Measurements from ENCODE around the gene SLC13A2. TPM values are rescaled to one million over a fixed set of nuclear protein-coding genes. Genes with fewer than 3 reads are reported as not detected.
"Not testable (repeated sequence)": the region's sequence is repeated elsewhere in the genome, so short reads cannot be mapped to it uniquely, and the experiment has no call there.

SLC13A2 gene
- total RNA-seq, 1 donor from 2014 or later = not detected

DNA sequence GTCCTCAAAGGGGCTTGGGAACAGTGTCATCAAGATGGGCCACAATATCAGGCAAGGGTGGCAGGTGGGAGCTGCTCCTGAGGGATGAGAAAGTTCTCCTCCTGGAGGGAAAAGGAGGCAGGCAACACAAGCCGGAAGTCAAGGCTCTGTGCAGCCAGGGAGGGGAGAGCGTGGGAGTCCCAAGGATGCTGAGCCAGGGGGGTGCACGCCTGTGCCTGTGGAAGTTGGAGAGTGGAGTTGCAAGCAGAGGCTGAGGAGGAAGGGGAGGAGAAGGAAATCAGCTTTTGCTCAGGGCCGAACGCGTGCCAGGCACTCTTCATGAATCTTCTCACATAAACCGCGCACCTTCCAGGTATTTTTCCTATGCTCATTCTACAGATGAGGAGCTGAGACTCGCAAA, 7.4 kb upstream of the SLC13A2 start:
- H3K4me3 ChIP-seq (ENCODE audit: low read depth, low read length) = no peak overlapping the region
- TF ChIP-seq, protein P1, sequence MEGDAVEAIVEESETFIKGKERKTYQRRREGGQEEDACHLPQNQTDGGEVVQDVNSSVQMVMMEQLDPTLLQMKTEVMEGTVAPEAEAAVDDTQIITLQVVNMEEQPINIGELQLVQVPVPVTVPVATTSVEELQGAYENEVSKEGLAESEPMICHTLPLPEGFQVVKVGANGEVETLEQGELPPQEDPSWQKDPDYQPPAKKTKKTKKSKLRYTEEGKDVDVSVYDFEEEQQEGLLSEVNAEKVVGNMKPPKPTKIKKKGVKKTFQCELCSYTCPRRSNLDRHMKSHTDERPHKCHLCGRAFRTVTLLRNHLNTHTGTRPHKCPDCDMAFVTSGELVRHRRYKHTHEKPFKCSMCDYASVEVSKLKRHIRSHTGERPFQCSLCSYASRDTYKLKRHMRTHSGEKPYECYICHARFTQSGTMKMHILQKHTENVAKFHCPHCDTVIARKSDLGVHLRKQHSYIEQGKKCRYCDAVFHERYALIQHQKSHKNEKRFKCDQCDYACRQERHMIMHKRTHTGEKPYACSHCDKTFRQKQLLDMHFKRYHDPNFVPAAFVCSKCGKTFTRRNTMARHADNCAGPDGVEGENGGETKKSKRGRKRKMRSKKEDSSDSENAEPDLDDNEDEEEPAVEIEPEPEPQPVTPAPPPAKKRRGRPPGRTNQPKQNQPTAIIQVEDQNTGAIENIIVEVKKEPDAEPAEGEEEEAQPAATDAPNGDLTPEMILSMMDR (conservative IDR thresholded peaks at IDR 0.05; ENCODE audit: low read depth, low read length) = no peak
- DNase-seq (ENCODE audit: low read depth) = no peak

GRCh38 chr17:28466521-28467048, 6.9 kb upstream of the SLC13A2 start:
- no peak for DNase-seq (ENCODE audit: low read depth)
- TF ChIP-seq, protein P1 (conservative IDR thresholded peaks at IDR 0.05; ENCODE audit: low read depth, low read length) = no peak
- no peak overlapping the region for H3K4me3 ChIP-seq (ENCODE audit: low read depth, low read length)

- no peak overlapping the region for H3K4me3 ChIP-seq (ENCODE audit: low read depth, low read length)
- no peak for DNase-seq (ENCODE audit: low read depth)
- TF ChIP-seq, protein P1 (conservative IDR thresholded peaks at IDR 0.05; ENCODE audit: low read depth, low read length) = no peak
Measured at GRCh38 chr17:28467456-28468025, 5.9 kb upstream of the SLC13A2 start.

DNA sequence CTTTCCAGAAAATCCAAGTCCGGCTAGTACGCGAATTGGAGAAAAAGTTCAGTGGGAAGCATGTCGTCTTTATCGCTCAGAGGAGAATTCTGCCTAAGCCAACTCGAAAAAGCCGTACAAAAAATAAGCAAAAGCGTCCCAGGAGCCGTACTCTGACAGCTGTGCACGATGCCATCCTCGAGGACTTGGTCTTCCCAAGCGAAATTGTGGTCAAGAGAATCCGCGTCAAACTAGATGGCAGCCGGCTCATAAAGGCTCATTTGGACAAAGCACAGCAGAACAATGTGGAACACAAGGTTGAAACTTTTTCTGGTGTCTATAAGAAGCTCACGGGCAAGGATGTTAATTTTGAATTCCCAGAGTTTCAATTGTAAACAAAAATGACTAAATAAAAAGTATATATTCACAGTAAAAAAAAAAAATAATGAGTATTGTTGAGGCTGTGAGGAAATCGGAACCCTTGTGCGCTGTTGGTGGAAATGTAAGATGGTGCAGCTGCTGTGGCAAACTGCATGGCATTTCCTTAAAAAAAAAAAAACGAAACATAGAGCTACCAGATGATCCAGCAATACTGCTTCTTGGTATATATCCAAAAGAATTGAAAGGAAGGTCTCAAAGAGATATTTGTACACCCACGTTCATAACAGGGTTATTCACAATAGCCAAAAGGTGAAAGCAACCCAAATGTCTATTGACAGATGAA, 5.3 kb upstream of the SLC13A2 start:
- H3K4me3 ChIP-seq (ENCODE audit: low read depth, low read length); DNase-seq (ENCODE audit: low read depth): not testable (repeated sequence)

GRCh38 chr17:28468781-28469180, 4.7 kb upstream of the SLC13A2 start:
- DNase-seq (ENCODE audit: low read depth) = no peak
- no peak overlapping the region for H3K4me3 ChIP-seq (ENCODE audit: low read depth, low read length)
- TF ChIP-seq, protein P1 (conservative IDR thresholded peaks at IDR 0.05; ENCODE audit: low read depth, low read length) = no peak

DNA sequence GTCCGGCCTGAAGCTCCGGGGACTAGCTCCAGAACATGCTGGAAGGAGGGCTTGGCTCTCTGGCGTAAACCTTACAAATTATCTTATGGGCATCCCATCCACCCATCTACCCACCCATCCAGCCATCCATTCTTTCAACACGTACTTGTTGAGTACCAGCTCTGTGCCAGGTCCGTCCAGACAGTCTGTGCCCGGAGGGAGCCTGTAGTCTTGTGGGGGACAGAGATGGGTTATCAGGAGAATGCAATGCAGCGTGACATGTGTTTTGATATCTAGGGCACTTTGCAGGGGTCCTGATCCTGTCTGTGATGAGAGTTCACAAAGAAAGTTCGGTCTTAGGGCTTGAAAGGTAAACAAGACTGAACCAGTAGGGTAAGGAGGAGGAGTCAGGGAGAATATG, 4.1 kb upstream of the SLC13A2 start:
- no peak for DNase-seq (ENCODE audit: low read depth)
- TF ChIP-seq, protein P1 (conservative IDR thresholded peaks at IDR 0.05; ENCODE audit: low read depth, low read length) = no peak
- no peak overlapping the region for H3K4me3 ChIP-seq (ENCODE audit: low read depth, low read length)

- TF ChIP-seq, protein P1 (conservative IDR thresholded peaks at IDR 0.05; ENCODE audit: low read depth, low read length) = no peak
- no peak overlapping the region for H3K4me3 ChIP-seq (ENCODE audit: low read depth, low read length)
- no peak for DNase-seq (ENCODE audit: low read depth)
Measured at GRCh38 chr17:28470266-28470913, 3.1 kb upstream of the SLC13A2 start.

Measured in epithelial cell of proximal tubule (primary cell).